ENCODE data around the gene ADAMTSL3. TPM values are rescaled to one million over a fixed set of nuclear protein-coding genes. Genes with fewer than 3 reads are reported as not detected.

The ADAMTSL3 gene
- total RNA-seq, 1 donor = 0.72 TPM

Small RNAs within 50 kb of the gene (small RNA-seq; reads per million reads assigned to genes)
- not detected for gene RNU6-1339P
- not detected for gene RNU6-401P

Other genes starting within 250 kb of the ADAMTSL3 start
- 0.29 and 0.72 TPM in 2 replicates for gene SH3GL3, start 206.8 kb upstream of the ADAMTSL3 start, total RNA-seq